ENCODE results near the gene PHKA1. TPM values are rescaled to one million over a fixed set of nuclear protein-coding genes. Genes with fewer than 3 reads are reported as not detected.
"Not testable (repeated sequence)": the region's sequence is repeated elsewhere in the genome, so short reads cannot be mapped to it uniquely, and the experiment has no call there.

PHKA1 gene
- total and polyA plus RNA-seq, 2 experiments from 2014 or later, result 2.7 to 6.7 TPM

DNA sequence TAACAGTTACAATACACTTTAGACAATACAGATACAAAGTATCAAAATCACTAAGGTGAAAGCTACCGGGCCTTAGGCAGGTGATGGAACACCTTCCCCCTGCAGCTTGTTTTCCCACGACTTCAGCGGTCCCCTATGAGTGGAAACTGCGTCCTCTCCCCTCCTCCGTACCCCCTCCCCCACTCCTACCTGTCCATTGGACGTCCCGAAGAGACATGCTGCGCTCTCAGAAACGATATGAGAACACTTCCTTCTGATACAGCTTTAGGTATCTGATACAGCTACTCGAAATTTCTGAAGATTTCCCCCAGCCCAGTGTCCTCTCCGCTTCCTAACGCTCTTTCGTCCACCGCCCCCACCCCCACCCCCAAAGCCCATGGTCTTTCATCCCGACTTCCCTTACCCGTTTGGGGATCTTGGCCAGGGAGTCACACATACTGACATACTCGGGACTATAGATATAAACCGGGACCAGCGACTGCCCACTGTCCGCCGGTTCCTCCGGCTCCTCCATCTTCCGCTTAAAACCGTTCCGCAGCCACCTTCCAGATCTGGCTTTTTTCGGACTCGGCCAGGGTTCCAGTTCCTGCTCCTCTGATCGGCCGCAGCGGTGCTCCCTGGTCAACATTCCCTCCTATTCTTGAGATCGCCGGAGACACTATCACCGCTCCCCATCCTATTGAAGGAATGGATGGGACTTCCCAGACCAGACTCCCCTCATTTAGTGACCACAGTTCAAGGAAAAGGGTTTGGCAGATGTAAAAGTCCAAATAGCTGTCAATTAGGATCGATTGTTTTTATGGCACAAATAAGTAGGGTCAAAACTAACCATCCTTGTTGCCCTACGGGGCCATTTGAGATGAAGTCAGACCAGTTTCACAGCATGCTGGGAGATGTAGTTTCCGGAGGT lies 141.6 kb downstream of the PHKA1 start, which contains the start of gene HDAC8:
HDAC8 (minus strand) TSS at position 596 of the 910 bp plus-strand sequence; CDS start at position 514, 82 bp downstream.
- H3K9me3 ChIP-seq (ENCODE audit: low read depth), result no peaks in the 10 kb centered on the region
- no peaks in the 10 kb centered on the region for H3K36me3 ChIP-seq (replicated peaks; ENCODE audit: insufficient read depth, low read depth)
- H3K9me2 ChIP-seq (replicated peaks; ENCODE audit: insufficient read depth), result no peaks in the 10 kb centered on the region
- H4K20me1 ChIP-seq (ENCODE audit: insufficient read depth, poor library complexity, severe bottlenecking), result no peaks in the 10 kb centered on the region
- TF ChIP-seq, protein P1, sequence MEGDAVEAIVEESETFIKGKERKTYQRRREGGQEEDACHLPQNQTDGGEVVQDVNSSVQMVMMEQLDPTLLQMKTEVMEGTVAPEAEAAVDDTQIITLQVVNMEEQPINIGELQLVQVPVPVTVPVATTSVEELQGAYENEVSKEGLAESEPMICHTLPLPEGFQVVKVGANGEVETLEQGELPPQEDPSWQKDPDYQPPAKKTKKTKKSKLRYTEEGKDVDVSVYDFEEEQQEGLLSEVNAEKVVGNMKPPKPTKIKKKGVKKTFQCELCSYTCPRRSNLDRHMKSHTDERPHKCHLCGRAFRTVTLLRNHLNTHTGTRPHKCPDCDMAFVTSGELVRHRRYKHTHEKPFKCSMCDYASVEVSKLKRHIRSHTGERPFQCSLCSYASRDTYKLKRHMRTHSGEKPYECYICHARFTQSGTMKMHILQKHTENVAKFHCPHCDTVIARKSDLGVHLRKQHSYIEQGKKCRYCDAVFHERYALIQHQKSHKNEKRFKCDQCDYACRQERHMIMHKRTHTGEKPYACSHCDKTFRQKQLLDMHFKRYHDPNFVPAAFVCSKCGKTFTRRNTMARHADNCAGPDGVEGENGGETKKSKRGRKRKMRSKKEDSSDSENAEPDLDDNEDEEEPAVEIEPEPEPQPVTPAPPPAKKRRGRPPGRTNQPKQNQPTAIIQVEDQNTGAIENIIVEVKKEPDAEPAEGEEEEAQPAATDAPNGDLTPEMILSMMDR (IDR thresholded peaks at IDR 0.05; ENCODE audit: poor library complexity), result no peak
- no peak for TF ChIP-seq EZH2 (IDR thresholded peaks at IDR 0.05; ENCODE audit: borderline replicate concordance)
- TF ChIP-seq EZH2phosphoT487 (IDR thresholded peaks at IDR 0.05; ENCODE audit: low read depth, severe bottlenecking, unreplicated experiment), result no peak
- peaks cover 6% of the 10 kb centered on the region for H3K79me2 ChIP-seq
- peak within 1 kb of the TSS; percentile 100 for H3K4me3 ChIP-seq
- H2AFZ ChIP-seq, result peak within 1 kb of the TSS; percentile 92
- no peaks in the 10 kb centered on the region for H3K4me1 ChIP-seq (ENCODE audit: insufficient read depth)
- 34% methylated on average over 33 of the region's 36 CpGs for WGBS (ENCODE audit: low lambda C conversion rate, missing lambda C conversion rate)
- H3K4me2 ChIP-seq, result peak within 1 kb of the TSS; percentile 74
- no peaks in the 10 kb centered on the region for H3K27me3 ChIP-seq
- H3K27ac ChIP-seq, result peak within 1 kb of the TSS; percentile 90
- peak; percentile 67 for DNase-seq (ENCODE audit: low spot score)

DNA sequence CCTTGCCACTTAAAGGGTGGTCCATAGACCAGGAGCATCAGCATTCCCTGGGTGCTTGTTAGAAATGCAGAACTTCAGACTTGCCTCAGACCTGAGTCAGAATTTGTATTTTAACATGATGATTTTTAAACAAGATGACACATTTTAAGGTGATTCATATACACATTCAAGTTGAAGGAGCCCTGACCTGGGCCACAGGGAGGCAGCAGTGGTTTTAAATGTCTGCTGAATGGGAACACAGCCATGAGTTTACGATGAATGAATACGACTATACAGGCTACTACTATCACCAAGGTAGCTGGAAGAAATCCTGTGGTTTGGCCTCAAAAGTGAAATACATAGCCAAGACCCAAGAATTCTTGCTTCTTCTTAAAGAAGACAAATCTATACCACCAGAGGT lies 144.3 kb downstream of the PHKA1 start:
- no peak overlapping the region for H3K4me3 ChIP-seq
- 87% methylated on average over 2 of the region's 2 CpGs for WGBS (ENCODE audit: low lambda C conversion rate, missing lambda C conversion rate)
- H2AFZ ChIP-seq, result no peak overlapping the region
- H3K36me3 ChIP-seq (replicated peaks; ENCODE audit: insufficient read depth, low read depth), result no peaks in the 10 kb centered on the region
- no peaks in the 10 kb centered on the region for H3K9me3 ChIP-seq (ENCODE audit: low read depth)
- H3K27ac ChIP-seq, result no peak overlapping the region
- TF ChIP-seq, protein P1 (IDR thresholded peaks at IDR 0.05; ENCODE audit: poor library complexity), result no peak
- TF ChIP-seq EZH2 (IDR thresholded peaks at IDR 0.05; ENCODE audit: borderline replicate concordance) (no peak), EZH2phosphoT487 (IDR thresholded peaks at IDR 0.05; ENCODE audit: low read depth, severe bottlenecking, unreplicated experiment) (no peak)
- peaks cover 6% of the 10 kb centered on the region for H3K79me2 ChIP-seq
- no peak overlapping the region for H3K4me2 ChIP-seq
- H3K27me3 ChIP-seq, result no peaks in the 10 kb centered on the region
- H3K4me1 ChIP-seq (ENCODE audit: insufficient read depth), result no peaks in the 10 kb centered on the region
- no peaks in the 10 kb centered on the region for H4K20me1 ChIP-seq (ENCODE audit: insufficient read depth, poor library complexity, severe bottlenecking)
- DNase-seq (ENCODE audit: low spot score), result no peak
- no peaks in the 10 kb centered on the region for H3K9me2 ChIP-seq (replicated peaks; ENCODE audit: insufficient read depth)

DNA sequence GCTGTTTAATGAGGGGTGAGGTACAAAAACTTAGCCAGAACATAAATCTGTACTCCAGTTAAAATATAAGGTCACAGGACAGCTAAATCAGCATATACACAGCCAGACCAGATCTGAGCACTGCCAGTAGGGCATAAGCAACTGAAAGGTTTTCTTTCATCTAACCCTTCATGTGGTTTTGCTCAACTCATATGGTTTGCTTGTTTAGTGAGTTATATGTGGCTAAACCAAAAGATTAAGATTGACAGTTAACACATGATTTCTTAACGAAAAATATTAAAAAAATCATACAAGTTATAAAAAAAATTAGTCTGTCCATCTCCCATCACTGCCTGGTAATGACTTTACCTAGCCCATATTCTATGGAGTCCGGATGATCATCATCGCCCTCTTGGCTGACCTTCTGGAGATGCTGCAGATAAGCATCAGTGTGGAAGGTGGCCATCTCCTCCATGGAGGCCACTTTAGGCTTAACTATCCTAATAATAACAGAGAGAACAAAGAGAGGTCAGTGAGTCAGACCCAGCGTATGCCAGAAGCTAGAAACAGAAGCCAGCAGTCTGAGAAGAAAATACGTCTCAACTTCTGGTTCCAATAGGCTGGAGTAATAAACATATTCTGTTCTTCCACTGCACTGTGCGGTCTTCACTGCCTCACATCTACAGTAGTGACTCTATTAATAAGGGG lies 145.6 kb downstream of the PHKA1 start:
- Histone ChIP-seq H2AFZ (no peak overlapping the region), H3K79me2 (peaks cover 6% of the 10 kb centered on the region), H3K27me3 (no peaks in the 10 kb centered on the region), H3K36me3 (replicated peaks; ENCODE audit: insufficient read depth, low read depth) (no peaks in the 10 kb centered on the region), H3K9me3 (ENCODE audit: low read depth) (no peaks in the 10 kb centered on the region), H4K20me1 (ENCODE audit: insufficient read depth, poor library complexity, severe bottlenecking) (no peaks in the 10 kb centered on the region), H3K4me2 (no peak overlapping the region), H3K4me1 (ENCODE audit: insufficient read depth) (no peaks in the 10 kb centered on the region), H3K4me3 (no peak overlapping the region), H3K27ac (no peak overlapping the region), H3K9me2 (replicated peaks; ENCODE audit: insufficient read depth) (no peaks in the 10 kb centered on the region)
- TF ChIP-seq EZH2 (IDR thresholded peaks at IDR 0.05; ENCODE audit: borderline replicate concordance), result no peak
- DNase-seq (ENCODE audit: low spot score), result no peak
- 83% methylated on average over 6 of the region's 6 CpGs for WGBS (ENCODE audit: low lambda C conversion rate, missing lambda C conversion rate)

- Histone ChIP-seq H3K4me1 (ENCODE audit: insufficient read depth) (no peaks in the 10 kb centered on the region), H3K9me2 (replicated peaks; ENCODE audit: insufficient read depth) (no peaks in the 10 kb centered on the region), H2AFZ (no peak overlapping the region), H3K4me3 (no peak overlapping the region), H3K27me3 (no peaks in the 10 kb centered on the region), H3K79me2 (no peaks in the 10 kb centered on the region), H3K27ac (no peak overlapping the region), H3K4me2 (no peak overlapping the region), H3K9me3 (ENCODE audit: low read depth) (no peaks in the 10 kb centered on the region), H3K36me3 (replicated peaks; ENCODE audit: insufficient read depth, low read depth) (no peaks in the 10 kb centered on the region), H4K20me1 (ENCODE audit: insufficient read depth, poor library complexity, severe bottlenecking) (no peaks in the 10 kb centered on the region)
- TF ChIP-seq EZH2 (IDR thresholded peaks at IDR 0.05; ENCODE audit: borderline replicate concordance) (no peak), EZH2phosphoT487 (IDR thresholded peaks at IDR 0.05; ENCODE audit: low read depth, severe bottlenecking, unreplicated experiment) (no peak)
- TF ChIP-seq, protein P1 (IDR thresholded peaks at IDR 0.05; ENCODE audit: poor library complexity), result no peak
- 73% methylated on average over 2 of the region's 2 CpGs for WGBS (ENCODE audit: low lambda C conversion rate, missing lambda C conversion rate)
- no peak for DNase-seq (ENCODE audit: low spot score)
These were observed 147.7 kb downstream of the PHKA1 start for GRCh38 chrX:72566448-72566847.

DNA sequence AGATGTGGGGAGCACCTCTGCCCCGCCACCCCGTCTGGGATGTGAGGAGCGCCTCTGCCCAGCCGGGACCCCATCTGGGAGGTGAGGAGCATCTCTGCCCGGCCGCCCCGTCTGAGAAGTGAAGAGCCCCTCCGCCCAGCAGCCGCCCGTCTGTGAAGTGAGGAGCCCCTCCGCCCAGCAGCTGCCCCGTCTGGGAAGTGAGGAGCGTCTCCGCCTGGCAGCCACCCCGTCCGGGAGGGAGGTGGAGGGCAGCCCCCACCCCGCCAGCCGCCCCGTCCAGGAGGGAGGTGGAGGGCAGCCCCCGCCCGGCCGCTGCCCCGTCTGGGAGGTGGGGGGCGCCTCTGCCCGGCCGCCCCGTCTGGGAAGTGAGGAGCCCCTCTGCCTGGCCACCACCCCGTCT lies 154.5 kb downstream of the PHKA1 start:
- H3K4me3 ChIP-seq; H2AFZ ChIP-seq; H3K27me3 ChIP-seq; H3K27ac ChIP-seq; H4K20me1 ChIP-seq (ENCODE audit: insufficient read depth, poor library complexity, severe bottlenecking); H3K36me3 ChIP-seq (replicated peaks; ENCODE audit: insufficient read depth, low read depth); H3K4me1 ChIP-seq (ENCODE audit: insufficient read depth); DNase-seq (ENCODE audit: low spot score); H3K4me2 ChIP-seq; H3K9me2 ChIP-seq (replicated peaks; ENCODE audit: insufficient read depth); H3K9me3 ChIP-seq (ENCODE audit: low read depth); H3K79me2 ChIP-seq: not testable (repeated sequence)
- 100% methylated on average over 3 of the region's 28 CpGs for WGBS (ENCODE audit: low lambda C conversion rate, missing lambda C conversion rate)

All from hepatocyte (in vitro differentiated cells).